GM12878 (cell line): ENCODE data around the gene LRBA. TPM values are rescaled to one million over a fixed set of nuclear protein-coding genes. Genes with fewer than 3 reads are reported as not detected.

ENCODE experiments used
- ASH2L ChIP-seq: fragments of 300-600, 200-600 bp; sonication (generic); IDR thresholded peaks from 2 replicates; pipeline ENCODE4 v1.6.1; 2017; ENCODE audit warnings: low read depth, mild to moderate bottlenecking, borderline replicate concordance
- CBX3 ChIP-seq: fragments of 200-600 bp; sonication (generic); IDR thresholded peaks from 2 replicates; pipeline ENCODE4 v1.6.1; 2016; ENCODE audit warnings: low read depth, borderline replicate concordance
- FOXM1 ChIP-seq: IDR thresholded peaks from 2 replicates; pipeline ENCODE4 v1.6.1; 2012; ENCODE audit warnings: low read depth, mild to moderate bottlenecking, inconsistent platforms, low read length, moderate library complexity
- IKZF1 ChIP-seq: fragments of 450-650 bp; conservative IDR thresholded peaks from 2 replicates; pipeline ENCODE4 v1.6.1; 2017; ENCODE audit warnings: antibody characterized with exemption, mild to moderate bottlenecking
- NRF1 ChIP-seq: conservative IDR thresholded peaks from 2 replicates; pipeline ENCODE4 v1.6.1; 2011; ENCODE audit warnings: mild to moderate bottlenecking, low read depth, low read length, improper control_type of control experiment
- PRDM15 ChIP-seq: fragments of 450-650 bp; formaldehyde crosslinking; IDR thresholded peaks from 2 replicates; pipeline ENCODE4 v1.4.0; 2020; ENCODE audit warnings: mild to moderate bottlenecking, moderate library complexity
- SIX5 ChIP-seq: IDR thresholded peaks from 2 replicates; pipeline ENCODE4 v1.6.1; 2011; ENCODE audit warnings: mild to moderate bottlenecking, low read depth, low read length, moderate library complexity; ENCODE audit not compliant: severe bottlenecking
- USF2 ChIP-seq: IDR thresholded peaks from 2 replicates; pipeline ENCODE4 v1.6.1; 2011; ENCODE audit warnings: low read depth, low read length, improper control_type of control experiment, borderline replicate concordance
- polyA plus RNA-seq, 11 experiments: library from polyadenylated mRNA; depleted of rRNA in 4 of 11; unstranded in 6 of 11; stranded (reverse) in 5 of 11; fragments of >200 nt; fragmentation: Nextera tagmentation in 4 of 11; fragmentation: Illumina TruSeq in 1 of 11; extraction: Ambion mirVana in 4 of 11; extraction: Trizol in 1 of 11; gene quantifications; 1 replicate in 1 of 11; 2 replicates in 10 of 11; pipeline versions ENCODE4 v1.2.1 to v1.2.3, GENCODE V29; 2011 to 2016; ENCODE audit warnings: inconsistent platforms in 2 of 11, missing spikeins in 2 of 11, low read depth in 1 of 11
- total RNA-seq, 4 experiments: library from RNA; depleted of rRNA in 3 of 4; stranded (reverse); fragments of >200 nt in 3 of 4; fragmentation: Illumina TruSeq in 1 of 4; extraction: Trizol in 1 of 4; gene quantifications; 2 replicates each; pipeline versions ENCODE4 v1.2.1 to v1.2.3, GENCODE V29; 2013 to 2021
- TF ChIP-seq, protein P1 (sequence below): fragments of 450-650 bp; IDR thresholded peaks from 2 replicates; pipeline ENCODE4 v1.6.1; 2018; ENCODE audit warnings: borderline replicate concordance, mild to moderate bottlenecking; ENCODE audit not compliant: partially characterized antibody

The LRBA gene
- total and polyA plus RNA-seq, 10 of the 15 experiments (the other 5 are each of a cell fraction or from before 2014, with no cell fraction given) = 20.3 to 93.4 (median 55.0) TPM

DNA sequence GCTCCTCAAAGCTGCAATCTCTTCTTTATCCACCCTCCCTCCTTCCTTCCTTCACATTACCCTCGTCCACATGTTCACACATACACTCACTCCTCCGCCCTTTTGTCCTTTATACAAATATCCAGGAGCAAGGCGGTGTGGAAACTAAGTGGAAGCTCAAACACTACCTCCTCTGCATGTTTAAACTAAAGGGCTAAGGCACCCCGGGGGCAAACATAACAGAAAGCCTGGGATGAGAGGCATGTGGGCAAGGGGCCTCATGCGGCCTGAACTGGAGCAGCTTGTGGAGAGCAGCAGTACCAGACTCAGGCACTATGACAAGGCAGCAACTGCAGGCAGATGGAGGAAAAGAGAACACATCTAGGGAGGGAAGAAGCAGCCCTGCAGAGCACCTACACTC, 423.7 kb downstream of the LRBA start (continued):
- TF ChIP-seq PRDM15 (CRISPR knock-in tag) = no peak
- no peak for TF ChIP-seq NRF1
- TF ChIP-seq USF2 = no peak
- no peak for TF ChIP-seq FOXM1
- TF ChIP-seq, protein P1, sequence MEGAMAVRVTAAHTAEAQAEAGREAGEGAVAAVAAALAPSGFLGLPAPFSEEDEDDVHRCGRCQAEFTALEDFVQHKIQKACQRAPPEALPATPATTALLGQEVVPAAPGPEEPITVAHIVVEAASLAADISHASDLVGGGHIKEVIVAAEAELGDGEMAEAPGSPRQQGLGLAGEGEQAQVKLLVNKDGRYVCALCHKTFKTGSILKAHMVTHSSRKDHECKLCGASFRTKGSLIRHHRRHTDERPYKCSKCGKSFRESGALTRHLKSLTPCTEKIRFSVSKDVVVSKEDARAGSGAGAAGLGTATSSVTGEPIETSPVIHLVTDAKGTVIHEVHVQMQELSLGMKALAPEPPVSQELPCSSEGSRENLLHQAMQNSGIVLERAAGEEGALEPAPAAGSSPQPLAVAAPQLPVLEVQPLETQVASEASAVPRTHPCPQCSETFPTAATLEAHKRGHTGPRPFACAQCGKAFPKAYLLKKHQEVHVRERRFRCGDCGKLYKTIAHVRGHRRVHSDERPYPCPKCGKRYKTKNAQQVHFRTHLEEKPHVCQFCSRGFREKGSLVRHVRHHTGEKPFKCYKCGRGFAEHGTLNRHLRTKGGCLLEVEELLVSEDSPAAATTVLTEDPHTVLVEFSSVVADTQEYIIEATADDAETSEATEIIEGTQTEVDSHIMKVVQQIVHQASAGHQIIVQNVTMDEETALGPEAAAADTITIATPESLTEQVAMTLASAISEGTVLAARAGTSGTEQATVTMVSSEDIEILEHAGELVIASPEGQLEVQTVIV = no peak
- no peak for TF ChIP-seq ASH2L
- no peak for TF ChIP-seq SIX5
- TF ChIP-seq IKZF1 = no peak
- no peak for TF ChIP-seq CBX3
